Measurements from ENCODE around the gene PNLIPRP3.

Gene PNLIPRP3

DNA sequence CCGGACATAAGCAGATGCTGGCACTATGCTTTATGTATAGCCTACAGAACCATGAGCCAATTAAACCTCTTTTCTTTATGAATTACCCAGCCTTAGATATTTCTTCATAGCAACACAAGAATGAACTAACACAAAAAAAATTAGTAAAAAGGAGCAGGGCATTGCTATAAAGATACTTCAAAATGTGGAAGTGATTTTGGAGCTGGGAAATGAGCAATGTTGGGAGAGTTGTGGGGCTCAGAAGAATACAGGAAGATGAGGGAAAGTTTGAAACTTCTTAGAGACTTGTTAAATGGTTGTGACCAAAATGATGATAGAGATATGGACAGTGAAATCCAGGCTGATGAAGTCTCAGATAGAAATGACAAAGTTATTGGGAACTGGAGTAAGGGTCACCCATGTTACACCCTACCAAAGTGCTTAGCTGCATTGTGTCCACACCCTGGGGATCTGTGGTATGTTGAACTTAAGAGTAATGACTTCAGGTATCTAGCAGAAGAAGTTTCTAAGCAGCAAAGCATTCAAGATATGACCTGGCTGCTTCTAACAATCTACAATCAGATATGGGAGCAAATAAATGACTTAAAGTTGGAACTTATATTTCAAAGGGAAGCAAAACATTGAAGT lies 24.2 kb downstream of the PNLIPRP3 start:
- no peak for DNase-seq

DNA sequence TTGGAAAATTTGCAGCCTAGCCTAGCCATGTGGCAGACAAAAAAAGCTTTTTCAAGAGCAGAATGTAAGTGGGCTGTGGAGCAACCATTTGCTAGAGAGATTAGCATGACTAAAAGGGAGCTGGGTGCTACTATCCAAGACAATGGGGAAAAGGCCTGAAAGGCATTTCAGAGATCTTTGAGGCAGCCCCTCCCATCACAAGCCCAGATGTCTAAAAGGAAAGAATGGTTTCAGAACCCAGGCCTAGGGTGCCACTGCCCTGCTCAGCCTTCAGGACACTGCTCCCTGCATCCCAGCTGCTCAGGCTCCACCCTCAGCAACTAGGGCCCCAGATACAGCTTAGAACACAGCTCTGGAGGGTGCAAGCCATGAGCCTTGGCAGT lies 24.7 kb downstream of the PNLIPRP3 start:
- DNase-seq, result no peak

GRCh38 chr10:116457488-116457887 lies 29.8 kb downstream of the PNLIPRP3 start:
- no peak for DNase-seq

DNA sequence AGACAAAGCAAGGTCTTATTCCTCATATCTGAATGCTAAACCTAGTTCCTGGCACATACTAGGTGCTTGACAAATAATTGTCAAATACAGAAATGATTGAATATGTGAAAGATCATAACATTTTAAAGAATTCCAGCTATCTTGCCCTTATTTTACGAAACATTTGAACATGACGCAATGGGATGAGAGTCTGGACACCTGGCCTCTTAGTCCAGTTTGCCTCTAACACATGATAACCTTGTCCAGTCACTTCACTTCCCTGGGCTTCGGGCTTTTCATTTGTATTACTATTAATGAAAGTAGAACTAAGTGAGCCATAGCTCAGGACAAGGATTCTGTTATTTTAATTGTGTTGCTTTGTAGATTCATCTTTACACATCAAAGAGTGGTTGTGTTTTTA lies 32.6 kb downstream of the PNLIPRP3 start:
- no peak for DNase-seq

GRCh38 chr10:116461680-116462079 lies 34.0 kb downstream of the PNLIPRP3 start:
- DNase-seq, result no peak

- no peak for DNase-seq
These were observed 36.6 kb downstream of the PNLIPRP3 start for GRCh38 chr10:116464257-116464656.

- no peak for DNase-seq
These were observed 37.9 kb downstream of the PNLIPRP3 start for GRCh38 chr10:116465546-116465945.

DNA sequence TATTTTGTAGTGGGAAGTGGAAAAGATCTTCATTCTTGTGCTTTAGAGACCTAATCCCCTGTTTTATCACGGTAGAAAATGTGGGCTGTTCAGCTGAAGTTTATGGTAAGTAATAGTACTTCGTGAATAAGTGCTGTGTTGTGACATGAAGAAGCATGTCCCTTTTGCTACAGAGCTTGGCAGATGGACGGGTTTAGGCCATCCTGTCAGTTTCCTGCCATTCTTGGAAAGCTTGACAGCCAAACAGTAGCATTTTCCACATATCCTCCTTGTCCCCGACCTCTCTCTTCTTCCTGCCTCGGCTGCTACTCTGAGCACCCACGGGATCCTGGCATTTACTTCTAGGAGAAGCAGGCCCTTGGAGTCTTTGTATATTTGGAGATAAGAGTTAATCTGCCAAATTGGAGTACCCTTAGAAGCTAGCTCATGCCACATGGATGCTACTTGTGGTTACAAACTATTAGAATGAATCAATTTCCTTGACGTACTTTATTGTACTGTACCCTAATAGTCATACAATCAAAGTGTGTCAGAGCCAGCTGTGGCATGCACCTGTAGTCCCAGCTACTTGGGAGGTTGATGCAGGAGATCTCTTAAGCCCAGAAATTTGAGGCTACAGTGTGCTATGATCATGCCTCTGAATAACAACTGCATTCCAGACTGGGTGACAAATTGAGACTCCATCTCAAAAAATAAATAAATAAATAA lies 39.2 kb downstream of the PNLIPRP3 start:
- no peak for DNase-seq

- DNase-seq, result peak; percentile 31
These were observed 41.8 kb downstream of the PNLIPRP3 start for GRCh38 chr10:116469437-116469836.

GRCh38 chr10:116470071-116470470 lies 42.4 kb downstream of the PNLIPRP3 start:
- peak; percentile 24 for DNase-seq

- DNase-seq, result peak; percentile 47
These were observed 43.2 kb downstream of the PNLIPRP3 start for GRCh38 chr10:116470768-116471415.

- no peak for DNase-seq
These were observed 45.2 kb downstream of the PNLIPRP3 start for GRCh38 chr10:116472891-116473290.

- DNase-seq, result no peak
These were observed 48.2 kb downstream of the PNLIPRP3 start for GRCh38 chr10:116475866-116476265.

GRCh38 chr10:116476461-116476860 lies 48.8 kb downstream of the PNLIPRP3 start:
- no peak for DNase-seq

DNA sequence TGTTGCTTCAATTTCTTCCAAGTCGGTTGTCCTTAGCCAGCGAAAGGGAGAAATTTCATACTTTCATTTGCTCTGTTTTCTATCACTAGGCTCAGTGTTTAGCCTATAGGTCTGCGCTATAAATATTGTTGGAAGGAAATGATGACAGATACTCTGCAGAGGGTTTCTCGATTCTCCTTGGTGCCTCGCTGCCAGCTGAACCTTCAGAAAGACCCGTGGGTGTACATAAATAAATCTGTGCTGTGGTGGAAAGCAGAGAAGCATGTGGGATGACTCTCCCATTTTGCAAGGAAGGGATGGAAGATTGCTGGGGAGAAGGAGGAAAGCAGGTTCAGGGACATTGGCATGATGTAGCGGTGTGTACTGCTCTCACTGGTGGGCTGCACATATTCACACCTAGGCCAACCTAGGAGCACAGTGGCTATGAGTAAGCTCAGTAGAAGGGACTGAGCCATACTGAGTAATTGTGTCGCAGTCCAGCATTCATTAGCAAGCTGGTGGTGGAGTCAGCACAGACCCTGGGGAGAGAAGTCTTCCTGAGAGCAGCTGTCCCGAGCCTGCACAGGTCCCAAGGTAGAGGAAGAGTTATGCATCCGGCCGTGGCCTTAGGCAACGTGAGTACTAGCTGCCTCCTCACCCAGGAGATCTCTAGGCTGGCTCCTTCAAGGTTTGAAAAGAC lies 50.5 kb downstream of the PNLIPRP3 start:
- DNase-seq, result no peak

- no peak for DNase-seq
These were observed 59.3 kb downstream of the PNLIPRP3 start for GRCh38 chr10:116486770-116487448.

DNA sequence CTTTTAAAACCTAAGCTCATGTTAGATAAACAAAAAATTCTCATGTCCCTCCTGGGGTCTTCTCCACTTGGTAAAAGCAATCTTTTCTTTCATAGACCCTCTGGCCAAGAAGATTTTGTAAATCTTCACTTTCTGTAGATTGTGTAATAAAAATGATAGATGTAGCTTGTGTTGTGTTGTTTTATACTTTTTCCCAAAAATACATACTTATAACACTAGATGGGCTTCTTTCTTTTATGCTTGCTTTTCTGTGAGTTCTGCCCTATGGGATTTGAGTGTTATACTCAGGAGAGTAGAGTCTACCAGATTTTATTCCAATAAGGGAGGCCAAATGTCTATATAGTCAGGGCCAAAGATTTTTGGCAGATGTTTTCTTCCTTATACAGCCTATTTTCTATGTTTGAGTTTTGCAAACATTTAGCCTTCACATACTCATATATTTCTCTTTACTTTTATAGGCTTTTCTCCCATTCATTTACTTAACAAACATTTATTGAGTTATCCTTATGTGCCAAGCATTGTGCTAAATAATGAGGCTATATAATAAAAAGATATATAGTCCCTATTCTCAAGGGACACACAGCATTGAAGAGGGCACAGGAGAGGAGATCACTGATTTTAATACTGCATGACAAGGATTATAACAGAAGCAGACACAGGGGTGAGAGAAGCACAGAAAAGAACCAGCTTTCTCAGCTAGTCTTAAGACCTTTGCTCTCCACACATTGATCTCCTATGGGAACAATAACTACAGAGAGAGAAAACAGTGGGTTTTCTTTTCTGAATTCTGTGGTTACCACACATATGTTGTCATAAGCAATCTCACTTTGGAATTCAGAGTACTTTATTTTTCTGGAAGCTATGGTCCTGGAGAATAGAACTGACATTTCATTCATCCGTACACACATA lies 60.1 kb downstream of the PNLIPRP3 start:
- DNase-seq, result no peak

GRCh38 chr10:116489460-116489859 lies 61.8 kb downstream of the PNLIPRP3 start:
- no peak for DNase-seq

DNA sequence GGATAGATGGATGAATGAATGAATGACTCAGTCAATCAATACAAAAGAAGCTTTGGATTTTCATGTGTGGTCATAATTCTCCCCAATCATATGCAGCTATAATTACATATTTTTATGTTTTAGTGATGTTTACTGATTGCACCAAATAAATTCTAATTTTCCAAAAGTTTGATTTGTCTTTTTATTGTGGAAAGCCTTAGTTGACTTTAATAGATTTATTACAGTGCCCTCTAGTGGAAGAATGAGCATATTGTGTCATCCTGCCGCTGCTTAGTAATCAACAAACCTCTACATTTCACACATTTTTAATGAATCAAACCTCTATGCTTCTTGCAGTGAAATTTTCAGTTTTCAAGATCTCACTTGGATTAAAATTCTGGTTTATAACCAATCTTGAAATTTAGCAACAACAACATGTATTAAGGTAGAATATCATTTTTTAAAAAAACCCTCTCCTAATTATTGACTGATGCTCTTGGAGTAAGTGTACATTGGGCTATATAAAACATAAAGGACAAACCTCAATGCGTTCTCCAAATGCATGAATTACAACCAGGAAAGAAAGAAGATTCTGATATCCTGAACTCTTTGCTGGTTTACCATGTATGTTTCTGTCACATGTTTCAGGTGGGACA lies 62.5 kb downstream of the PNLIPRP3 start:
- DNase-seq, result peak; percentile 19

- DNase-seq, result no peak
These were observed 77.1 kb downstream of the PNLIPRP3 start for GRCh38 chr10:116504786-116505185.

DNA sequence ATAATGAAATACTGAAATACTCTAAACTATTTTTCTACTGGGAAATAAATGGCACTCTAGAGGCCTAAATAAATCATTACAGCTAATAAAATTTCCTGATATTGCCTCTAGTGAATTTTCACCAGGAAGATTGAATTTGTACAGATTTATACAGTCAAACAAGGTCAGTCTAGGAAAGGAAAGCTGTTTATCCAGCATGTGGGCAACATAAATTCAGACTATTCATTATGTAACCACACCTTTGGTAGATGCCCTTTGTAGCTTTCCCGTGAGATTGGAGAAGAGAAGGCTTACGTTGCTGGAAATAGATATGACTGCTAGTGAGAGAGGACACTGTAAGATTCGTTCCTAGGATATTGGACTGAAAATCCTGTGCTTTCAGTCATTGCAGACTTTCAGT lies 82.9 kb downstream of the PNLIPRP3 start:
- no peak for DNase-seq

Data from fibroblast of skin of right biceps (primary cell).